ENCODE data around the gene ACTMAP. TPM values are rescaled to one million over a fixed set of nuclear protein-coding genes. Genes with fewer than 3 reads are reported as not detected.

ACTMAP gene
- polyA plus RNA-seq, 4 donors = 12.1 to 27.5 (median 18.0) TPM

GRCh38 chr19:40697007-40697406 is 53.3 kb downstream of the ACTMAP start:
- Histone ChIP-seq H3K4me1 (ENCODE audit: control insufficient read depth in 3 of 3, insufficient read depth in 2 of 3, low read depth in 1 of 3, low read length in 2 of 3) (no peaks in the 10 kb centered on the region), H3K4me3 (ENCODE audit: low read depth in 1 of 3, low read length in 3 of 3) (no peak overlapping the region), H3K27me3 (ENCODE audit: control insufficient read depth in 3 of 3, insufficient read depth in 3 of 3, low read length in 3 of 3) (no peaks in the 10 kb centered on the region), H3K9me3 (ENCODE audit: control insufficient read depth in 2 of 2, insufficient read depth in 1 of 2, low read depth in 1 of 2, low read length in 1 of 2) (no peaks in the 10 kb centered on the region), H3K36me3 (ENCODE audit: control insufficient read depth in 3 of 3, insufficient read depth in 2 of 3, low read depth in 1 of 3, low read length in 3 of 3) (peaks cover 2 to 79% (median 11%) of the 10 kb centered on the region in 3 donors), H3K27ac (ENCODE audit: low read depth in 1 of 3, low read length in 2 of 3) (no peak overlapping the region)
- FAIRE-seq = no peak
- WGBS, 3 donors = 91 to 98% (median 95%) methylated on average over 6 of the region's 6 CpGs
- no peak for DNase-seq

- Histone ChIP-seq H3K36me3 (ENCODE audit: control insufficient read depth in 3 of 3, insufficient read depth in 2 of 3, low read depth in 1 of 3, low read length in 3 of 3) (peaks cover 0 to 76% (median 5%) of the 10 kb centered on the region in 3 donors), H3K27me3 (ENCODE audit: control insufficient read depth in 3 of 3, insufficient read depth in 3 of 3, low read length in 3 of 3) (no peaks in the 10 kb centered on the region), H3K9me3 (ENCODE audit: control insufficient read depth in 2 of 2, insufficient read depth in 1 of 2, low read depth in 1 of 2, low read length in 1 of 2) (no peaks in the 10 kb centered on the region), H3K4me3 (ENCODE audit: low read depth in 1 of 3, low read length in 3 of 3) (no peak overlapping the region), H3K4me1 (ENCODE audit: control insufficient read depth in 3 of 3, insufficient read depth in 2 of 3, low read depth in 1 of 3, low read length in 2 of 3) (peaks cover 0 to 5% (median 0%) of the 10 kb centered on the region in 3 donors), H3K27ac (ENCODE audit: low read depth in 1 of 3, low read length in 2 of 3) (no peak overlapping the region)
- 80 to 82% (median 82%) methylated on average over 5 of the region's 5 CpGs for WGBS, 3 donors
- FAIRE-seq (no peak), DNase-seq (no peak)
Observed at GRCh38 chr19:40695881-40696280, 54.4 kb downstream of the ACTMAP start.

GRCh38 chr19:40693896-40694295 is 56.4 kb downstream of the ACTMAP start:
- H3K36me3 ChIP-seq (ENCODE audit: control insufficient read depth in 3 of 3, insufficient read depth in 2 of 3, low read depth in 1 of 3, low read length in 3 of 3) = peaks cover 0 to 57% (median 5%) of the 10 kb centered on the region in 3 donors

GRCh38 chr19:40693150-40693788 is 57.0 kb downstream of the ACTMAP start:
- no peak for DNase-seq
- WGBS, 3 donors = 89 to 92% (median 90%) methylated on average over 11 of the region's 11 CpGs
- FAIRE-seq = no peak
- Histone ChIP-seq H3K27ac (ENCODE audit: low read depth in 1 of 3, low read length in 2 of 3) (no peak overlapping the region), H3K27me3 (ENCODE audit: control insufficient read depth in 3 of 3, insufficient read depth in 3 of 3, low read length in 3 of 3) (no peaks in the 10 kb centered on the region), H3K4me1 (ENCODE audit: control insufficient read depth in 3 of 3, insufficient read depth in 2 of 3, low read depth in 1 of 3, low read length in 2 of 3) (peaks cover 0 to 14% (median 3%) of the 10 kb centered on the region in 3 donors), H3K9me3 (ENCODE audit: control insufficient read depth in 2 of 2, insufficient read depth in 1 of 2, low read depth in 1 of 2, low read length in 1 of 2) (no peaks in the 10 kb centered on the region), H3K4me3 (ENCODE audit: low read depth in 1 of 3, low read length in 3 of 3) (no peak overlapping the region), H3K36me3 (ENCODE audit: control insufficient read depth in 3 of 3, insufficient read depth in 2 of 3, low read depth in 1 of 3, low read length in 3 of 3) (peaks cover 0 to 52% (median 4%) of the 10 kb centered on the region in 3 donors)

More at GRCh38 chr19:40693896-40694295, 56.4 kb downstream of the ACTMAP start:
- H3K9me3 ChIP-seq (ENCODE audit: control insufficient read depth in 2 of 2, insufficient read depth in 1 of 2, low read depth in 1 of 2, low read length in 1 of 2) = no peaks in the 10 kb centered on the region
- FAIRE-seq (no peak), DNase-seq (no peak)
- H3K27me3 ChIP-seq (ENCODE audit: control insufficient read depth in 3 of 3, insufficient read depth in 3 of 3, low read length in 3 of 3) = no peaks in the 10 kb centered on the region
- 86 to 94% (median 88%) methylated on average over 4 of the region's 4 CpGs for WGBS, 3 donors
- H3K4me1 ChIP-seq (ENCODE audit: control insufficient read depth in 3 of 3, insufficient read depth in 2 of 3, low read depth in 1 of 3, low read length in 2 of 3) = peaks cover 0 to 12% (median 3%) of the 10 kb centered on the region in 3 donors
- no peak overlapping the region for H3K27ac ChIP-seq (ENCODE audit: low read depth in 1 of 3, low read length in 2 of 3)
- H3K4me3 ChIP-seq (ENCODE audit: low read depth in 1 of 3, low read length in 3 of 3) = no peak overlapping the region

GRCh38 chr19:40692212-40692551 is 58.1 kb downstream of the ACTMAP start:
- no peaks in the 10 kb centered on the region for H3K27me3 ChIP-seq (ENCODE audit: control insufficient read depth in 3 of 3, insufficient read depth in 3 of 3, low read length in 3 of 3)
- H3K36me3 ChIP-seq (ENCODE audit: control insufficient read depth in 3 of 3, insufficient read depth in 2 of 3, low read depth in 1 of 3, low read length in 3 of 3) = peaks cover 0 to 48% (median 4%) of the 10 kb centered on the region in 3 donors
- H3K9me3 ChIP-seq (ENCODE audit: control insufficient read depth in 2 of 2, insufficient read depth in 1 of 2, low read depth in 1 of 2, low read length in 1 of 2) = no peaks in the 10 kb centered on the region
- no peak for DNase-seq
- H3K4me3 ChIP-seq (ENCODE audit: low read depth in 1 of 3, low read length in 3 of 3) = no peak overlapping the region
- FAIRE-seq = no peak
- peaks cover 0 to 15% (median 3%) of the 10 kb centered on the region in 3 donors for H3K4me1 ChIP-seq (ENCODE audit: control insufficient read depth in 3 of 3, insufficient read depth in 2 of 3, low read depth in 1 of 3, low read length in 2 of 3)
- H3K27ac ChIP-seq (ENCODE audit: low read depth in 1 of 3, low read length in 2 of 3) = no peak overlapping the region
- WGBS, 3 donors = 86 to 88% (median 87%) methylated on average over 14 of the region's 14 CpGs

GRCh38 chr19:40691421-40692211 is 58.7 kb downstream of the ACTMAP start:
- DNase-seq (no peak), FAIRE-seq (no peak)
- WGBS, 3 donors = 72 to 84% (median 81%) methylated on average over 21 to 24 of the region's 24 CpGs
- H3K9me3 ChIP-seq (ENCODE audit: control insufficient read depth in 2 of 2, insufficient read depth in 1 of 2, low read depth in 1 of 2, low read length in 1 of 2) = no peaks in the 10 kb centered on the region
- peaks cover 0 to 17% (median 3%) of the 10 kb centered on the region in 3 donors for H3K4me1 ChIP-seq (ENCODE audit: control insufficient read depth in 3 of 3, insufficient read depth in 2 of 3, low read depth in 1 of 3, low read length in 2 of 3)
- H3K27ac ChIP-seq (ENCODE audit: low read depth in 1 of 3, low read length in 2 of 3) = peak overlapping the region in 1 of 3 donors; percentile 79
- peak overlapping the region in 1 of 3 donors; percentile 59 for H3K4me3 ChIP-seq (ENCODE audit: low read depth in 1 of 3, low read length in 3 of 3)
- H3K27me3 ChIP-seq (ENCODE audit: control insufficient read depth in 3 of 3, insufficient read depth in 3 of 3, low read length in 3 of 3) = no peaks in the 10 kb centered on the region
- peaks cover 0 to 49% (median 4%) of the 10 kb centered on the region in 3 donors for H3K36me3 ChIP-seq (ENCODE audit: control insufficient read depth in 3 of 3, insufficient read depth in 2 of 3, low read depth in 1 of 3, low read length in 3 of 3)

Other genes with a start within 250 kb of the ACTMAP start
- 10 to 100 TPM; 27.0 to 70.3 (median 60.4) TPM for gene SHKBP1, start 173.6 kb downstream of the ACTMAP start, polyA plus RNA-seq
- 100 to 1,000 TPM in 2 of 4 donors, 10 to 100 TPM in 2; 63.3 to 222 (median 116) TPM for gene LTBP4, start 149.1 kb downstream of the ACTMAP start, polyA plus RNA-seq
- 10 to 100 TPM in 2 of 4 donors, 1 to 10 TPM in 2; 6.2 to 15.6 (median 9.9) TPM for gene NUMBL, start 59.8 kb downstream of the ACTMAP start, polyA plus RNA-seq
- gene COQ8B, start 33.6 kb downstream of the ACTMAP start, polyA plus RNA-seq = 10 to 100 TPM; 29.2 to 45.5 (median 42.8) TPM
- gene ITPKC, start 33.4 kb downstream of the ACTMAP start, polyA plus RNA-seq = 10 to 100 TPM; 22.7 to 36.5 (median 25.5) TPM
- gene SNRPA, start 726 bp upstream of the ACTMAP start, polyA plus RNA-seq = 10 to 100 TPM; 25.7 to 77.8 (median 52.7) TPM
- 1 to 10 TPM in 3 of 4 donors, not detected in 1; 2.7 to 4.3 (median 3.2) TPM for gene MIA, start 25.0 kb upstream of the ACTMAP start, polyA plus RNA-seq
- gene RAB4B, start 27.8 kb upstream of the ACTMAP start, polyA plus RNA-seq = 10 to 100 TPM; 20.1 to 48.1 (median 43.1) TPM
- 100 to 1,000 TPM in 1 of 4 donors, 10 to 100 TPM in 3; 60.1 to 103 (median 81.3) TPM for gene EGLN2, start 48.7 kb upstream of the ACTMAP start, polyA plus RNA-seq
- under 1 TPM in 2 of 4 donors, not detected in 2; 0.04 to 0.18 TPM for gene CYP2A6, start 100.0 kb upstream of the ACTMAP start, polyA plus RNA-seq
- under 1 TPM in 1 of 4 donors, not detected in 3; 0.13 TPM for gene CYP2A7, start 131.8 kb upstream of the ACTMAP start, polyA plus RNA-seq
- 1 to 10 TPM; 3.8 to 9.7 (median 6.5) TPM for gene CYP2B6, start 240.8 kb upstream of the ACTMAP start, polyA plus RNA-seq

Data from small intestine (tissue), 7 donors.